Activated T-helper 17 cell treated with anti-CD3 and anti-CD28 coated beads, Interleukin-2, amount 50 U/mL, for 72 hours (primary cell): Measurements from ENCODE around the gene ITGA3. TPM values are rescaled to one million over a fixed set of nuclear protein-coding genes. Genes with fewer than 3 reads are reported as not detected.

Experiments
- ATAC-seq: fragments of 150-1000 bp; cut with Tn5 transposase; replicated peaks from 2 replicates; pipeline ENCODE4 v1.10.0; 2021; ENCODE audit warnings: mild to moderate bottlenecking, moderate library complexity
- H3K27ac Mint-ChIP-seq: one replicate; pipeline ENCODE4 v1.8.0; 2022; ENCODE audit warnings: mixed read lengths
- H3K27me3 Mint-ChIP-seq: one replicate; pipeline ENCODE4 v1.8.0; 2022; ENCODE audit warnings: mixed read lengths
- H3K36me3 Mint-ChIP-seq: one replicate; pipeline ENCODE4 v1.8.0; 2022; ENCODE audit warnings: low read depth, mild to moderate bottlenecking, mixed read lengths
- H3K4me1 Mint-ChIP-seq: one replicate; pipeline ENCODE4 v1.8.0; 2022; ENCODE audit warnings: mixed read lengths
- H3K4me3 Mint-ChIP-seq: one replicate; pipeline ENCODE4 v1.8.0; 2022; ENCODE audit warnings: mild to moderate bottlenecking, mixed read lengths
- H3K9me3 Mint-ChIP-seq: one replicate; pipeline ENCODE4 v1.8.0; 2022; ENCODE audit warnings: mixed read lengths
- total RNA-seq, 2 donors: library from RNA; stranded (reverse); gene quantifications; one replicate each; pipeline ENCODE4 v1.2.3, GENCODE V29; 2022

ITGA3 gene
- total RNA-seq, 2 donors from 2014 or later = 5.3 to 22.2 TPM

DNA sequence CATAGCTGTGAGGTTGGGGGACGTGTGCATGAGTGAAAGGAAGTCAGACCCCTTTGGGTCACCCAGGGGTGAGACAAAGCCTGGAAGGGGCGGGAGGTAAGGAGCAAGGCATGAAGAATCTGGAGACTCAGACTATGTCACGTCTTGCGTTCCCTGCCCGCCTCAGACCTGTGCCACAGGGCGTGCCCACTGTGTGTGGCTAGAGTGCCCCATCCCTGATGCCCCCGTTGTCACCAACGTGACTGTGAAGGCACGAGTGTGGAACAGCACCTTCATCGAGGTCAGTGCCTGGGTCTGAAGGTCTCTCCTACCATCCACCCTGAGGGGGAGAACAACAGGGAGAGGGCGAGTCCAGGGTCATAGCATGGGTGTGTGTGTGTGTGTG lies 24.2 kb downstream of the ITGA3 start:
- Mint-ChIP-seq H3K4me3 (no peak overlapping the region), H3K4me1 (no peaks in the 10 kb centered on the region), H3K9me3 (no peaks in the 10 kb centered on the region), H3K27me3 (no peaks in the 10 kb centered on the region), H3K27ac (no peak overlapping the region), H3K36me3 (no peaks in the 10 kb centered on the region)
- no peak for ATAC-seq

- no peak for ATAC-seq
- Mint-ChIP-seq H3K36me3 (no peaks in the 10 kb centered on the region), H3K9me3 (no peaks in the 10 kb centered on the region), H3K27me3 (no peaks in the 10 kb centered on the region), H3K27ac (no peak overlapping the region), H3K4me3 (no peak overlapping the region), H3K4me1 (no peaks in the 10 kb centered on the region)
Measured at GRCh38 chr17:50080827-50081226, 24.9 kb downstream of the ITGA3 start.

DNA sequence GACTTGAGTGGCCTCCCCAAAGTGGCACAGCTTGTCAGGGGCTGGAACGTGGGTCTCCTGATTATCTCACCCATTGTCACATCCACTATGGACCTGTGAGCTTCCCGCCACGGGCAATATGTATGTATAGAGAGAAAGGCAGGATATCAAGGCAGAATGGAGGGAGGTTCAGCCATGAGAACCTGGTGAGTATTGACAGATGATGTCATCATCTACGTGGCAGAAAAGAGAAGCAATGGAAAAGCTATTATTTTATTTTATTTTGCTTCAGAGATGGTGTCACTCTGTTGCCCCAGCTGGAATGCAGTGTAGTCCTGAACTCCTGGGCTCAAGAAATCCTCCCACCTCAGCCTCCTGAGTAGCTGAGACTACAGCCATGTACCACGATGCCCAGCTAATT lies 25.8 kb downstream of the ITGA3 start:
- Mint-ChIP-seq H3K4me1 (no peaks in the 10 kb centered on the region), H3K9me3 (no peaks in the 10 kb centered on the region), H3K4me3 (no peak overlapping the region), H3K36me3 (no peaks in the 10 kb centered on the region), H3K27me3 (no peaks in the 10 kb centered on the region), H3K27ac (no peak overlapping the region)
- no peak for ATAC-seq

GRCh38 chr17:50087246-50087911 lies 31.5 kb downstream of the ITGA3 start:
- H3K9me3 Mint-ChIP-seq = no peaks in the 10 kb centered on the region
- H3K27me3 Mint-ChIP-seq = no peaks in the 10 kb centered on the region
- H3K36me3 Mint-ChIP-seq = no peaks in the 10 kb centered on the region
- H3K27ac Mint-ChIP-seq = no peak overlapping the region
- no peaks in the 10 kb centered on the region for H3K4me1 Mint-ChIP-seq
- ATAC-seq = peak; percentile 92
- H3K4me3 Mint-ChIP-seq = no peak overlapping the region

DNA sequence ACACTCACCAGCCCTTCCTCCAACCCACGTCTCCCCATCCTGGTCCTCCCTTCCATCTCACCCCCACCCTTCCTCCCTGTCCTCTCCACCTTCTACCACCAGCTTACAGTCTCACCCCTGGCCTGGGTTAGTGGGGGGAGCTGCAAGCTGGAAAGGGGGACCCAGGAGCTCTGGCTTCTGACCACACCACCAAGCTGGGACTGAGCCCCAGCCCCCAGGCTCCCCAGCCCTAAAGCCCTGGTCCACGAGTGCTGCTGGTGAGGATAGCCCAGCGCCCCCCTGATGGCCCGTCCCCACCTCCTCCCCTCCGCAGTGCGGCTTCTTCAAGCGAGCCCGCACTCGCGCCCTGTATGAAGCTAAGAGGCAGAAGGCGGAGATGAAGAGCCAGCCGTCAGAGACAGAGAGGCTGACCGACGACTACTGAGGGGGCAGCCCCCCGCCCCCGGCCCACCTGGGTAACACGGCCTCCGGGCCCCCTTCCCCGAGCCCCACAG lies 32.0 kb downstream of the ITGA3 start:
- H3K4me1 Mint-ChIP-seq = no peaks in the 10 kb centered on the region
- H3K27ac Mint-ChIP-seq = no peak overlapping the region
- no peaks in the 10 kb centered on the region for H3K27me3 Mint-ChIP-seq
- H3K9me3 Mint-ChIP-seq = no peaks in the 10 kb centered on the region
- no peak for ATAC-seq
- H3K4me3 Mint-ChIP-seq = no peak overlapping the region
- no peaks in the 10 kb centered on the region for H3K36me3 Mint-ChIP-seq

- H3K4me1 Mint-ChIP-seq = no peaks in the 10 kb centered on the region
- no peak overlapping the region for H3K27ac Mint-ChIP-seq
- peaks cover under 1% of the 10 kb centered on the region for H3K36me3 Mint-ChIP-seq
- no peak for ATAC-seq
- no peak overlapping the region for H3K4me3 Mint-ChIP-seq
- no peaks in the 10 kb centered on the region for H3K27me3 Mint-ChIP-seq
- H3K9me3 Mint-ChIP-seq = no peaks in the 10 kb centered on the region
Measured at GRCh38 chr17:50088952-50089825, 33.3 kb downstream of the ITGA3 start.

DNA sequence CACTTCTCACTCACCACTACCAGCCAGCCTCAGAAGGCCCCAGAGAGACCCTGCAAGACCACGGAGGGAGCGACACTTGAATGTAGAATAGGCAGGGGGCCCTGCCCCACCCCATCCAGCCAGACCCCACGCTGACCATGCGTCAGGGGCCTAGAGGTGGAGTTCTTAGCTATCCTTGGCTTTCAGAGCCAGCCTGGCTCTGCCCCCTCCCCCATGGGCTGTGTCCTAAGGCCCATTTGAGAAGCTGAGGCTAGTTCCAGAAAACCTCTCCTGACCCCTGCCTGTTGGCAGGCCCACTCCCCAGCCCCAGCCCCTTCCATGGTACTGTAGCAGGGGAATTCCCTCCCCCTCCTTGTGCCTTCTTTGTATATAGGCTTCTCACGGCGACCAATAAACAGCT lies 34.2 kb downstream of the ITGA3 start:
- Mint-ChIP-seq H3K27ac (no peak overlapping the region), H3K36me3 (peaks cover 9% of the 10 kb centered on the region), H3K27me3 (no peaks in the 10 kb centered on the region), H3K9me3 (no peaks in the 10 kb centered on the region), H3K4me3 (no peak overlapping the region), H3K4me1 (no peaks in the 10 kb centered on the region)
- no peak for ATAC-seq

- Mint-ChIP-seq H3K27me3 (no peaks in the 10 kb centered on the region), H3K9me3 (no peaks in the 10 kb centered on the region), H3K36me3 (peaks cover 11% of the 10 kb centered on the region), H3K4me1 (peaks cover 8% of the 10 kb centered on the region), H3K27ac (no peak overlapping the region), H3K4me3 (no peak overlapping the region)
- ATAC-seq = no peak
Measured at GRCh38 chr17:50090971-50091917, 35.3 kb downstream of the ITGA3 start.

GRCh38 chr17:50091918-50092285 lies 36.0 kb downstream of the ITGA3 start:
- no peak for ATAC-seq
- Mint-ChIP-seq H3K9me3 (no peaks in the 10 kb centered on the region), H3K4me1 (peaks cover 9% of the 10 kb centered on the region), H3K27me3 (no peaks in the 10 kb centered on the region), H3K27ac (no peak overlapping the region), H3K4me3 (no peak overlapping the region), H3K36me3 (peaks cover 11% of the 10 kb centered on the region)

GRCh38 chr17:50093246-50093645 lies 37.3 kb downstream of the ITGA3 start:
- Mint-ChIP-seq H3K27ac (no peak overlapping the region), H3K4me1 (peaks cover 9% of the 10 kb centered on the region), H3K27me3 (no peaks in the 10 kb centered on the region), H3K4me3 (no peak overlapping the region), H3K9me3 (no peaks in the 10 kb centered on the region), H3K36me3 (peaks cover 13% of the 10 kb centered on the region)
- no peak for ATAC-seq

DNA sequence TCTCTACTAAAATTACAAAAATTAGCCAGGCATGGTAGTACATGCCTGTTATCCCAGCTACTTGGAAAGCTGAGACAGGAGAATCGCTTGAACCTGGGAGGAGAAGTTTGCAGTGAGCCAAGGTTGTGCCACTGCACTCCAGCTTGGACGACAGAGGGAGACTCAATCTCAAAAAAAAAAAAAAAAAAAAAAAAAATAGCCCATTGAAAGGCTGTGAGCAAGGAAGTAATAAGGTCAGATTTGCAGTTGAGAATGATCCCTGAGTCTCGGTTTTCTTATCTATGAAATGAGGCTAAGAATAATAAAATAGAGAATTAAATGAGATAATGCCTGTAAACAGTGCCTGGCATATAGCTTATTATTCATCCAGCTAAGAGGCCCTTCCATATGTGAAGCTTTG lies 37.9 kb downstream of the ITGA3 start:
- ATAC-seq = no peak
- Mint-ChIP-seq H3K4me3 (peak overlapping the region; percentile 96), H3K36me3 (peaks cover 18% of the 10 kb centered on the region), H3K27me3 (no peaks in the 10 kb centered on the region), H3K9me3 (no peaks in the 10 kb centered on the region), H3K27ac (no peak overlapping the region), H3K4me1 (peaks cover 9% of the 10 kb centered on the region)

- no peaks in the 10 kb centered on the region for H3K27me3 Mint-ChIP-seq
- H3K9me3 Mint-ChIP-seq = no peaks in the 10 kb centered on the region
- peaks cover 9% of the 10 kb centered on the region for H3K4me1 Mint-ChIP-seq
- peaks cover 18% of the 10 kb centered on the region for H3K36me3 Mint-ChIP-seq
- ATAC-seq = peak; percentile 59
- peak overlapping the region; percentile 96 for H3K4me3 Mint-ChIP-seq
- peak overlapping the region; percentile 93 for H3K27ac Mint-ChIP-seq
Measured at GRCh38 chr17:50094243-50094752, 38.4 kb downstream of the ITGA3 start.

GRCh38 chr17:50094753-50095619 lies 39.1 kb downstream of the ITGA3 start, which contains the start of gene PDK2:
PDK2 (plus strand) TSS chr17:50095351; CDS start chr17:50095436, 85 bp downstream.
- ATAC-seq = peak; percentile 95
- Mint-ChIP-seq H3K36me3 (peaks cover 18% of the 10 kb centered on the region), H3K27ac (peak within 1 kb of the TSS; percentile 93), H3K9me3 (no peaks in the 10 kb centered on the region), H3K27me3 (no peaks in the 10 kb centered on the region), H3K4me3 (peak within 1 kb of the TSS; percentile 96), H3K4me1 (peaks cover 13% of the 10 kb centered on the region)
